ENCODE measurements around the gene SYCN.

DNA sequence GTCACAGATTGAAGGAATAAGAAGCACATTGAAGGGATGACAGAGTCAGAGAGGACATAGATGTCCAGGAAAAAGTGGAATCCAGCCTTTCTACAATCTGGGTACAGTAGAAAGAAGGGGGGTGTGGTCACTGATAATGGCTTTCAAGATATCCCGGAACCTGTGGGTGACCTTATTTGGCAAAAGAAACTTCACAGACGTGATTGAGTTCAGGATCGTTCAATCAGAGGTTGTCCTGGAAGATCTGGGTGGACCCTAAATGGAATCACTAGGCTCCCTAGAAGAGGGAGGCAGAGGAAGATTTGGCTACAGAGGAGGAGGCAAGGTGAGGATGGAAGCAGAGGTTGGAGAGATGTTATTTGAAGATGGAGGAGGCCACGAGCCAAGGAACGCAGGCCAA, 13.0 kb upstream of the SYCN start:
- TF ChIP-seq, protein P1, sequence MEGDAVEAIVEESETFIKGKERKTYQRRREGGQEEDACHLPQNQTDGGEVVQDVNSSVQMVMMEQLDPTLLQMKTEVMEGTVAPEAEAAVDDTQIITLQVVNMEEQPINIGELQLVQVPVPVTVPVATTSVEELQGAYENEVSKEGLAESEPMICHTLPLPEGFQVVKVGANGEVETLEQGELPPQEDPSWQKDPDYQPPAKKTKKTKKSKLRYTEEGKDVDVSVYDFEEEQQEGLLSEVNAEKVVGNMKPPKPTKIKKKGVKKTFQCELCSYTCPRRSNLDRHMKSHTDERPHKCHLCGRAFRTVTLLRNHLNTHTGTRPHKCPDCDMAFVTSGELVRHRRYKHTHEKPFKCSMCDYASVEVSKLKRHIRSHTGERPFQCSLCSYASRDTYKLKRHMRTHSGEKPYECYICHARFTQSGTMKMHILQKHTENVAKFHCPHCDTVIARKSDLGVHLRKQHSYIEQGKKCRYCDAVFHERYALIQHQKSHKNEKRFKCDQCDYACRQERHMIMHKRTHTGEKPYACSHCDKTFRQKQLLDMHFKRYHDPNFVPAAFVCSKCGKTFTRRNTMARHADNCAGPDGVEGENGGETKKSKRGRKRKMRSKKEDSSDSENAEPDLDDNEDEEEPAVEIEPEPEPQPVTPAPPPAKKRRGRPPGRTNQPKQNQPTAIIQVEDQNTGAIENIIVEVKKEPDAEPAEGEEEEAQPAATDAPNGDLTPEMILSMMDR (conservative IDR thresholded peaks at IDR 0.05; ENCODE audit: low read length), result no peak
- TF ChIP-seq EZH2phosphoT487 (IDR thresholded peaks at IDR 0.05; ENCODE audit: borderline replicate concordance, low read depth, low read length), result no peak

Data from OCI-LY7 (cell line).